AML-193 (cell line): ENCODE measurements around the gene SPINK7.
"Not testable (repeated sequence)": the region's sequence is repeated elsewhere in the genome, so short reads cannot be mapped to it uniquely, and the experiment has no call there.

Experiments used
- DNase-seq, 2 experiments: peaks; one replicate each; lab custom pipeline; 2025; lab: John Stamatoyannopoulos, UW

SPINK7 gene

GRCh38 chr5:148312153-148312552 lies at the start of gene SPINK7:
SPINK7 (plus strand) TSS chr5:148312423; CDS start chr5:148312484, 61 bp downstream.
- DNase-seq: no peak

- DNase-seq: no peak
Observed at GRCh38 chr5:148267962-148268361, 44.3 kb upstream of the SPINK7 start.

GRCh38 chr5:148268566-148268965 lies 43.7 kb upstream of the SPINK7 start, which contains the start of gene SPINK13:
SPINK13 (plus strand) TSS chr5:148268794; CDS start chr5:148270073, 1,279 bp downstream.
- no peak for DNase-seq

GRCh38 chr5:148275129-148275528 lies 37.1 kb upstream of the SPINK7 start:
- DNase-seq: not testable (repeated sequence)

- not testable (repeated sequence) for DNase-seq
Observed at GRCh38 chr5:148280893-148281292, 31.3 kb upstream of the SPINK7 start.

- not testable (repeated sequence) for DNase-seq
Observed at GRCh38 chr5:148281336-148281735, 30.9 kb upstream of the SPINK7 start.

GRCh38 chr5:148290271-148291195 lies 21.7 kb upstream of the SPINK7 start:
- DNase-seq: peak; percentile 13 to 18

- DNase-seq: no peak
Observed at GRCh38 chr5:148297731-148298130, 14.5 kb upstream of the SPINK7 start.

GRCh38 chr5:148306446-148306845 lies 5.8 kb upstream of the SPINK7 start:
- DNase-seq: no peak

- no peak for DNase-seq
Observed at GRCh38 chr5:148309019-148309418, 3.2 kb upstream of the SPINK7 start.

- DNase-seq: no peak
Observed at GRCh38 chr5:148309746-148310145, 2.5 kb upstream of the SPINK7 start.

- DNase-seq: no peak
Observed at GRCh38 chr5:148311484-148311883, 739 bp upstream of the SPINK7 start.

- no peak for DNase-seq
Observed at GRCh38 chr5:148314187-148314586, 2.0 kb downstream of the SPINK7 start.

- DNase-seq: no peak
Observed at GRCh38 chr5:148314731-148315130, 2.5 kb downstream of the SPINK7 start.

GRCh38 chr5:148320011-148320963 lies 8.1 kb downstream of the SPINK7 start:
- DNase-seq: not testable (repeated sequence)

GRCh38 chr5:148333262-148333849 lies 21.1 kb downstream of the SPINK7 start:
- DNase-seq: no peak

- DNase-seq: no peak
Observed at GRCh38 chr5:148335259-148335658, 23.0 kb downstream of the SPINK7 start, which contains the start of gene SPINK9. SPINK9 (plus strand) TSS chr5:148335559; CDS start chr5:148335614, 55 bp downstream.

GRCh38 chr5:148336704-148337435 lies 24.6 kb downstream of the SPINK7 start:
- DNase-seq: no peak

GRCh38 chr5:148342371-148343045 lies 30.3 kb downstream of the SPINK7 start:
- no peak for DNase-seq

- no peak for DNase-seq
Observed at GRCh38 chr5:148343046-148343407, 30.8 kb downstream of the SPINK7 start.
